Measurements from ENCODE around the gene NUPR2.
"Not testable (repeated sequence)": the region's sequence is repeated elsewhere in the genome, so short reads cannot be mapped to it uniquely, and the experiment has no call there.

Gene NUPR2

GRCh38 chr7:56078196-56078595 is 38.0 kb downstream of the NUPR2 start:
- H3K9me3 Mint-ChIP-seq = no peaks in the 10 kb centered on the region
- H3K27me3 Mint-ChIP-seq = no peaks in the 10 kb centered on the region
- intact Hi-C loops (cut with micrococcal nuclease) = no loop called here
- no peak overlapping the region for H3K27ac Mint-ChIP-seq
- H3K36me3 Mint-ChIP-seq (ENCODE audit: low read depth) = peaks cover 95% of the 10 kb centered on the region
- H3K4me1 Mint-ChIP-seq (ENCODE audit: low read depth) = peaks cover 6% of the 10 kb centered on the region
- no peak overlapping the region for H3K4me3 Mint-ChIP-seq

- Mint-ChIP-seq H3K4me3 (no peak overlapping the region), H3K27me3 (no peaks in the 10 kb centered on the region), H3K27ac (no peak overlapping the region), H3K9me3 (no peaks in the 10 kb centered on the region), H3K36me3 (ENCODE audit: low read depth) (peaks cover 95% of the 10 kb centered on the region), H3K4me1 (ENCODE audit: low read depth) (peaks cover 6% of the 10 kb centered on the region)
- intact Hi-C loops (cut with micrococcal nuclease) = no loop called here
Observed at GRCh38 chr7:56077681-56078080, 38.5 kb downstream of the NUPR2 start.

- Mint-ChIP-seq H3K27ac (no peak overlapping the region), H3K27me3 (no peaks in the 10 kb centered on the region), H3K9me3 (no peaks in the 10 kb centered on the region), H3K4me3 (no peak overlapping the region), H3K4me1 (ENCODE audit: low read depth) (peaks cover 6% of the 10 kb centered on the region), H3K36me3 (ENCODE audit: low read depth) (peaks cover 89% of the 10 kb centered on the region)
- intact Hi-C loops (cut with micrococcal nuclease) = loop anchor here (1.0 to 2.0 kb wide), 2 partner anchors 70 to 434 kb away; no protein-coding TSS in a partner anchor
Observed at GRCh38 chr7:56074371-56074791, 41.8 kb downstream of the NUPR2 start.

GRCh38 chr7:56066376-56066775 is 49.8 kb downstream of the NUPR2 start:
- H3K27ac Mint-ChIP-seq; H3K27me3 Mint-ChIP-seq; H3K9me3 Mint-ChIP-seq; intact Hi-C loops (cut with micrococcal nuclease); H3K4me3 Mint-ChIP-seq: not testable (repeated sequence)
- H3K4me1 Mint-ChIP-seq (ENCODE audit: low read depth) = peaks cover 23% of the 10 kb centered on the region
- peaks cover 73% of the 10 kb centered on the region for H3K36me3 Mint-ChIP-seq (ENCODE audit: low read depth)
